GM18870 (cell line): ENCODE measurements around the gene PARP4.
"Not testable (repeated sequence)": the region's sequence is repeated elsewhere in the genome, so short reads cannot be mapped to it uniquely, and the experiment has no call there.

Source experiments
- ATAC-seq: cut with Tn5 transposase; IDR thresholded peaks from one replicate; pipeline ENCODE4 v1.9.1; 2021; ENCODE audit warnings: moderate library complexity; ENCODE audit not compliant: unreplicated experiment

Gene PARP4

GRCh38 chr13:24512197-24512907 is at the start of gene PARP4:
PARP4 (minus strand) TSS chr13:24512778; CDS start chr13:24503776, 9,002 bp downstream.
- peak; percentile 47 for ATAC-seq

- ATAC-seq, result not testable (repeated sequence)
Observed at GRCh38 chr13:24560579-24561187, 48.1 kb upstream of the PARP4 start.

- ATAC-seq, result not testable (repeated sequence)
Observed at GRCh38 chr13:24559431-24560218, 47.0 kb upstream of the PARP4 start.

- no peak for ATAC-seq
Observed at GRCh38 chr13:24557081-24557480, 44.5 kb upstream of the PARP4 start.

GRCh38 chr13:24553892-24554291 is 41.3 kb upstream of the PARP4 start:
- ATAC-seq, result not testable (repeated sequence)

- ATAC-seq, result not testable (repeated sequence)
Observed at GRCh38 chr13:24541476-24542352, 29.1 kb upstream of the PARP4 start.

GRCh38 chr13:24541127-24541475 is 28.5 kb upstream of the PARP4 start:
- ATAC-seq, result no peak

GRCh38 chr13:24540236-24541126 is 27.9 kb upstream of the PARP4 start:
- ATAC-seq, result no peak

- no peak for ATAC-seq
Observed at GRCh38 chr13:24539500-24540165, 27.1 kb upstream of the PARP4 start.

GRCh38 chr13:24529478-24529877 is 16.9 kb upstream of the PARP4 start:
- ATAC-seq, result no peak

GRCh38 chr13:24528816-24529398 is 16.3 kb upstream of the PARP4 start:
- no peak for ATAC-seq

GRCh38 chr13:24527266-24527775 is 14.7 kb upstream of the PARP4 start:
- no peak for ATAC-seq

GRCh38 chr13:24520733-24521132 is 8.2 kb upstream of the PARP4 start:
- no peak for ATAC-seq

- no peak for ATAC-seq
Observed at GRCh38 chr13:24516919-24517318, 4.3 kb upstream of the PARP4 start.

GRCh38 chr13:24512908-24513213 is 283 bp upstream of the PARP4 start:
- no peak for ATAC-seq

GRCh38 chr13:24511816-24512196 is 772 bp downstream of the PARP4 start:
- ATAC-seq, result peak; percentile 8

- no peak for ATAC-seq
Observed at GRCh38 chr13:24511019-24511815, 1.4 kb downstream of the PARP4 start.

- no peak for ATAC-seq
Observed at GRCh38 chr13:24506698-24507335, 5.8 kb downstream of the PARP4 start.
